Transverse colon (tissue), 4 donors: ENCODE results near the gene TGFBR3L. TPM values are rescaled to one million over a fixed set of nuclear protein-coding genes. Genes with fewer than 3 reads are reported as not detected.
A peak's percentile ranks its signal among the peaks of the same experiment; 100 is the strongest.

ENCODE experiments used
- DNase-seq: peaks from one replicate; pipeline ENCODE4 v3.0.0-alpha.2; 2019
- H3K27ac ChIP-seq, 4 donors: fragments of 200-600 bp; sonication (generic); 2 replicates each; pipeline ENCODE4 v1.5.1; 2016 to 2018; ENCODE audit warnings: inconsistent platforms in 4 of 4
- H3K27me3 ChIP-seq: fragments of 200-600 bp; sonication (generic); 2 replicates; pipeline ENCODE4 v1.5.1; 2017; ENCODE audit warnings: inconsistent platforms
- H3K36me3 ChIP-seq, 4 donors: fragments of 200-600 bp; sonication (generic); 2 replicates each; pipeline ENCODE4 v1.5.1; 2017 to 2019; ENCODE audit warnings: inconsistent platforms in 4 of 4
- H3K4me1 ChIP-seq, 4 donors: fragments of 200-600 bp; sonication (generic); 2 replicates each; pipeline ENCODE4 v1.5.1; 2017 to 2020; ENCODE audit warnings: inconsistent platforms in 4 of 4
- H3K4me3 ChIP-seq, 4 donors: fragments of 200-600 bp; sonication (generic); 1 replicate in 1 of 4; 2 replicates in 3 of 4; pipeline versions ENCODE4 v1.5.1 to v1.6.1; 2017 to 2019; ENCODE audit warnings: inconsistent platforms in 4 of 4
- H3K9me3 ChIP-seq, 2 donors: fragments of 200-600 bp; sonication (generic); 2 replicates each; pipeline ENCODE4 v1.5.1; 2017 to 2019; ENCODE audit warnings: inconsistent platforms in 2 of 2
- EP300 ChIP-seq: sonication (generic); formaldehyde crosslinking; IDR thresholded peaks from one replicate; pipeline ENCODE4 v1.6.1; 2017; ENCODE audit warnings: antibody characterized with exemption, low read depth
- POLR2A ChIP-seq: fragments of 450-650 bp; IDR thresholded peaks from one replicate; pipeline ENCODE4 v1.6.1; 2016; ENCODE audit warnings: antibody characterized with exemption, mild to moderate bottlenecking, moderate library complexity
- POLR2AphosphoS5 ChIP-seq, 3 donors: sonication (generic); formaldehyde crosslinking; IDR thresholded peaks; one replicate each; pipeline ENCODE4 v1.6.1; 2016; ENCODE audit warnings: antibody characterized with exemption in 3 of 3
- WGBS, 2 donors: methylation state at CpG; one replicate each; pipeline ENCODE4 v1.1.5; 2018; ENCODE audit warnings: low coverage in 1 of 2; 5-methylcytosine and 5-hydroxymethylcytosine counted together
- in situ Hi-C, 4 donors: fragments of 200-750 bp; cut with MboI; loops; one replicate each; pipeline versions ENCODE4 v1.15.0 to v1.15.1; 2017; ENCODE audit warnings: low sequenced_read_pairs in 3 of 4, low pct_ligation_motif_present in 1 of 4, low pct_unique_long_range_greater_than_20kb in 1 of 4
- intact Hi-C: fragments of 100-400 bp; cut with DNase I; formaldehyde crosslinking; loops from one replicate; pipeline ENCODE4 v1.15.1; 2023; ENCODE audit warnings: low total_unique reads
- total RNA-seq, 4 donors: library from RNA; depleted of rRNA; stranded (reverse); fragments of >200 nt; gene quantifications; one replicate each; pipeline ENCODE4 v1.1.0, GENCODE V29; 2016
- TF ChIP-seq, protein P1 (sequence below), 5 experiments: fragments of 200-600 bp in 3 of 5; fragments of 450-650 bp in 2 of 5; sonication (generic) in 3 of 5; IDR thresholded peaks; 1 replicate in 2 of 5; 2 replicates in 3 of 5; pipeline ENCODE4 v1.5.1; 2016 to 2017; ENCODE audit warnings: antibody characterized with exemption in 5 of 5, inconsistent platforms in 3 of 5, mild to moderate bottlenecking in 2 of 5, moderate library complexity in 1 of 5

Gene TGFBR3L
- total RNA-seq, 4 donors from 2014 or later: 1.4 TPM; not detected in 3

DNA sequence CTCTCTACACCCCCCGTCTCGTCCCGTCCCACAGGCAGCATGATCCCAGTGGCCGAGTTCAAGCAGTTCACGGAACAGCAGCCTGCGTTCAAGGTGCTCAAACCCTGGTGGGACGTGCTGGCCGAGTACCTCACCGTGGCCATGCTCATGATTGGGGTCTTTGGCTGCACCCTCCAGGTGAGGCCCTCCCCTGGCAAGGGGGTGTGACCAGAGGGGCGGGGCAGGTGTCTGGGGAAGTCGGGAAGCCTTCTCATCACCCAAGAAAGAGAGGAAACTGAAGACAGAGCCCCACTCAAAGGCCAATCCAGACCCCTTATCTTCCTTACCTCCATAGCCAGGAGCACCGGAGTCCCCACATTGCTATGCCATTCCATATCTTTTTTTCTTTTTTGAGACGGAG is 19.1 kb upstream of the TGFBR3L start:
- H3K4me1 ChIP-seq: peaks cover 0 to 6% (median 3%) of the 10 kb centered on the region in 4 donors
- intact Hi-C loops (loop anchor here (5.0 kb wide), 1 partner anchor 1437 kb away; no protein-coding TSS in a partner anchor), in situ Hi-C loops (no loop called here)
- no peak overlapping the region for H3K4me3 ChIP-seq
- H3K36me3 ChIP-seq: no peaks in the 10 kb centered on the region
- H3K27ac ChIP-seq: no peak overlapping the region
- DNase-seq: peak; percentile 6
- WGBS, 2 donors: 84% methylated on average over 13 of the region's 13 CpGs; no CpG with 5 or more reads in 1 of the 2 donors
- TF ChIP-seq, protein P1, sequence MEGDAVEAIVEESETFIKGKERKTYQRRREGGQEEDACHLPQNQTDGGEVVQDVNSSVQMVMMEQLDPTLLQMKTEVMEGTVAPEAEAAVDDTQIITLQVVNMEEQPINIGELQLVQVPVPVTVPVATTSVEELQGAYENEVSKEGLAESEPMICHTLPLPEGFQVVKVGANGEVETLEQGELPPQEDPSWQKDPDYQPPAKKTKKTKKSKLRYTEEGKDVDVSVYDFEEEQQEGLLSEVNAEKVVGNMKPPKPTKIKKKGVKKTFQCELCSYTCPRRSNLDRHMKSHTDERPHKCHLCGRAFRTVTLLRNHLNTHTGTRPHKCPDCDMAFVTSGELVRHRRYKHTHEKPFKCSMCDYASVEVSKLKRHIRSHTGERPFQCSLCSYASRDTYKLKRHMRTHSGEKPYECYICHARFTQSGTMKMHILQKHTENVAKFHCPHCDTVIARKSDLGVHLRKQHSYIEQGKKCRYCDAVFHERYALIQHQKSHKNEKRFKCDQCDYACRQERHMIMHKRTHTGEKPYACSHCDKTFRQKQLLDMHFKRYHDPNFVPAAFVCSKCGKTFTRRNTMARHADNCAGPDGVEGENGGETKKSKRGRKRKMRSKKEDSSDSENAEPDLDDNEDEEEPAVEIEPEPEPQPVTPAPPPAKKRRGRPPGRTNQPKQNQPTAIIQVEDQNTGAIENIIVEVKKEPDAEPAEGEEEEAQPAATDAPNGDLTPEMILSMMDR (IDR thresholded peaks at IDR 0.05): no peak
- TF ChIP-seq EP300 (no peak), POLR2AphosphoS5 (IDR thresholded peaks at IDR 0.05) (no peak)
- H3K9me3 ChIP-seq: no peaks in the 10 kb centered on the region
- H3K27me3 ChIP-seq: no peaks in the 10 kb centered on the region

DNA sequence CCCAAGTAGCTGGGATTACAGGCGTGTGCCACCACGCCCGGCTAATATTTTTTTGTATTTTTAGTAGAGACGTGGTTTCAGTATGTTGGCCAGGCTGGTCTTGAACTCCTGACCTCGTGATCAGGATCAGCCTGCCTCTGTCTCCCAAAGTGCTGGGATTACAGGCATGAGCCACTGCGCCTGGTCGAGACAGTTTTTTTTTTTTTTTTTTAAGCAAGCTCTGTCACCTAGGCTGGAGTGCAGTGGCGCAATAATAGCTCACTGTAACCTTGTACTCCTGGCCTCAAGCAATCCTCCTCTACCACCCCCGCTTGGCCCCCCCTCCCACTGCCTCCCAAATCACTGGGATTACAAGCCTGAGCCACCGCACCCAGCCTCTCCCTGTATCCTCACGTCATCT is 17.3 kb upstream of the TGFBR3L start:
- no peak for DNase-seq
- peaks cover 0 to 6% (median 3%) of the 10 kb centered on the region in 4 donors for H3K4me1 ChIP-seq
- H3K4me3 ChIP-seq: no peak overlapping the region
- intact Hi-C loops (loop anchor here (5.0 kb wide), 1 partner anchor 1435 kb away; no protein-coding TSS in a partner anchor), in situ Hi-C loops (no loop called here)
- no peaks in the 10 kb centered on the region for H3K27me3 ChIP-seq
- H3K36me3 ChIP-seq: no peaks in the 10 kb centered on the region
- 85 to 89% methylated on average over 3 to 11 of the region's 11 CpGs for WGBS, 2 donors
- no peak overlapping the region for H3K27ac ChIP-seq
- TF ChIP-seq EP300: no peak
- TF ChIP-seq, protein P1 (IDR thresholded peaks at IDR 0.05): no peak
- TF ChIP-seq POLR2A: no peak
- TF ChIP-seq POLR2AphosphoS5 (IDR thresholded peaks at IDR 0.05): no peak
- no peaks in the 10 kb centered on the region for H3K9me3 ChIP-seq

DNA sequence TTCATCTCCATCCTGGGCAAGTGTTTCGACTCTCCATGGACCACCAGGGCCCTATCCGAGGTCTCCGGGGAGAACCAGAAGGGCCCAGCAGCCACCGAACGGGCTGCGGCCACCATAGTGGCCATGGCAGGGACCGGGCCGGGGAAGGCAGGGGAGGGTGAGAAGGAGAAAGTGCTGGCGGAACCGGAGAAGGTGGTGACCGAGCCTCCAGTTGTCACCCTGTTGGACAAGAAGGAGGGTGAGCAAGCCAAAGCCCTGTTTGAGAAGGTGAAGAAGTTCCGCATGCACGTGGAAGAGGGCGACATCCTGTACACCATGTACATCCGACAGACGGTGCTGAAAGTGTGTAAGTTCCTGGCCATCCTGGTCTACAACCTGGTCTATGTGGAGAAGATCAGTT is 15.7 kb upstream of the TGFBR3L start:
- WGBS, 2 donors: 94% methylated on average over 16 of the region's 16 CpGs; no CpG with 5 or more reads in 1 of the 2 donors

DNA sequence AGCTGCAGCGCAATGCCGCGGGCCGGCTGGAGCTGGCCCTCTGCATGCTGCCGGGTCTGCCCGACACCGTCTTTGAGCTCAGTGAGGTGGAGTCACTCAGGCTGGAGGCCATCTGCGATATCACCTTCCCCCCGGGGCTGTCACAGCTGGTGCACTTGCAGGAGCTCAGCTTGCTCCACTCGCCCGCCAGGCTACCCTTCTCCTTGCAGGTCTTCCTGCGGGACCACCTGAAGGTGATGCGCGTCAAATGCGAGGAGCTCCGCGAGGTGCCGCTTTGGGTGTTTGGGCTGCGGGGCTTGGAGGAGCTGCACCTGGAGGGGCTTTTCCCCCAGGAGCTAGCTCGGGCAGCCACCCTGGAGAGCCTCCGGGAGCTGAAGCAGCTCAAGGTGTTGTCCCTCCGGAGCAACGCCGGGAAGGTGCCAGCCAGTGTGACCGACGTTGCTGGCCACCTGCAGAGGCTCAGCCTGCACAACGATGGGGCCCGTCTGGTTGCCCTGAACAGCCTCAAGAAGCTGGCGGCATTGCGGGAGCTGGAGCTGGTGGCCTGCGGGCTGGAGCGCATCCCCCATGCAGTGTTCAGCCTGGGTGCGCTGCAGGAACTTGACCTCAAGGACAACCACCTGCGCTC is 14.8 kb upstream of the TGFBR3L start:
- Histone ChIP-seq H3K4me3 (no peak overlapping the region), H3K4me1 (peaks cover 8 to 17% (median 17%) of the 10 kb centered on the region in 4 donors), H3K27me3 (no peaks in the 10 kb centered on the region), H3K9me3 (no peaks in the 10 kb centered on the region), H3K36me3 (no peaks in the 10 kb centered on the region), H3K27ac (no peak overlapping the region)
- peak; percentile 6 for DNase-seq
- no peak for TF ChIP-seq POLR2AphosphoS5 (IDR thresholded peaks at IDR 0.05)
- in situ Hi-C loops: no loop called here
- 94% methylated on average over 21 of the region's 34 CpGs; no CpG with 5 or more reads in 1 of the 2 donors for WGBS, 2 donors
- intact Hi-C loops: loop anchor here (5.0 kb wide), 1 partner anchor 1432 kb away; no protein-coding TSS in a partner anchor

More for the DNA sequence above, 15.7 kb upstream of the TGFBR3L start:
- in situ Hi-C loops: no loop called here
- TF ChIP-seq POLR2A (no peak), POLR2AphosphoS5 (IDR thresholded peaks at IDR 0.05) (no peak), EP300 (no peak)
- TF ChIP-seq, protein P1 (IDR thresholded peaks at IDR 0.05): no peak
- Histone ChIP-seq H3K4me3 (no peak overlapping the region), H3K27me3 (no peaks in the 10 kb centered on the region), H3K9me3 (no peaks in the 10 kb centered on the region), H3K27ac (no peak overlapping the region), H3K36me3 (no peaks in the 10 kb centered on the region), H3K4me1 (peaks cover 3 to 15% (median 12%) of the 10 kb centered on the region in 4 donors)
- intact Hi-C loops: loop anchor here (5.0 kb wide), 1 partner anchor 1433 kb away; no protein-coding TSS in a partner anchor
- peak; percentile 6 for DNase-seq
